Measurements from ENCODE around the gene NTNG1. TPM values are rescaled to one million over a fixed set of nuclear protein-coding genes. Genes with fewer than 3 reads are reported as not detected.

Gene NTNG1
- total RNA-seq, 1 donor from 2014 or later: 3.2 TPM

- no peaks in the 10 kb centered on the region for H3K9me3 Mint-ChIP-seq (ENCODE audit: unreplicated experiment)
- no peaks in the 10 kb centered on the region for H3K36me3 Mint-ChIP-seq (ENCODE audit: low read depth, unreplicated experiment)
- no peak overlapping the region for H3K27ac Mint-ChIP-seq (ENCODE audit: unreplicated experiment)
- H3K4me3 Mint-ChIP-seq (ENCODE audit: unreplicated experiment): no peak overlapping the region
- H3K27me3 Mint-ChIP-seq (ENCODE audit: unreplicated experiment): peaks cover 2% of the 10 kb centered on the region
- no peak for DNase-seq (ENCODE audit: low spot score)
- TF ChIP-seq CTCF (IDR thresholded peaks at IDR 0.05; ENCODE audit: unreplicated experiment): no peak
- H3K4me1 Mint-ChIP-seq (ENCODE audit: unreplicated experiment): no peaks in the 10 kb centered on the region
Measured at GRCh38 chr1:107451715-107452114, 310.9 kb downstream of the NTNG1 start.

- no peaks in the 10 kb centered on the region for H3K4me1 Mint-ChIP-seq (ENCODE audit: unreplicated experiment)
- no peaks in the 10 kb centered on the region for H3K36me3 Mint-ChIP-seq (ENCODE audit: low read depth, unreplicated experiment)
- peaks cover 2% of the 10 kb centered on the region for H3K27me3 Mint-ChIP-seq (ENCODE audit: unreplicated experiment)
- no peak for TF ChIP-seq CTCF (IDR thresholded peaks at IDR 0.05; ENCODE audit: unreplicated experiment)
- no peak overlapping the region for H3K4me3 Mint-ChIP-seq (ENCODE audit: unreplicated experiment)
- no peak overlapping the region for H3K27ac Mint-ChIP-seq (ENCODE audit: unreplicated experiment)
- no peak for DNase-seq (ENCODE audit: low spot score)
- no peaks in the 10 kb centered on the region for H3K9me3 Mint-ChIP-seq (ENCODE audit: unreplicated experiment)
Measured at GRCh38 chr1:107454791-107455190, 314.0 kb downstream of the NTNG1 start.

- peaks cover 6% of the 10 kb centered on the region for H3K4me1 Mint-ChIP-seq (ENCODE audit: unreplicated experiment)
- H3K27me3 Mint-ChIP-seq (ENCODE audit: unreplicated experiment): peaks cover 5% of the 10 kb centered on the region
- no peak overlapping the region for H3K27ac Mint-ChIP-seq (ENCODE audit: unreplicated experiment)
- no peak overlapping the region for H3K4me3 Mint-ChIP-seq (ENCODE audit: unreplicated experiment)
- H3K9me3 Mint-ChIP-seq (ENCODE audit: unreplicated experiment): no peaks in the 10 kb centered on the region
- no peak for TF ChIP-seq CTCF (IDR thresholded peaks at IDR 0.05; ENCODE audit: unreplicated experiment)
- no peak for DNase-seq (ENCODE audit: low spot score)
- H3K36me3 Mint-ChIP-seq (ENCODE audit: low read depth, unreplicated experiment): no peaks in the 10 kb centered on the region
Measured at GRCh38 chr1:107457989-107458388, 317.1 kb downstream of the NTNG1 start.

- no peak overlapping the region for H3K27ac Mint-ChIP-seq (ENCODE audit: unreplicated experiment)
- no peak overlapping the region for H3K4me3 Mint-ChIP-seq (ENCODE audit: unreplicated experiment)
- no peaks in the 10 kb centered on the region for H3K9me3 Mint-ChIP-seq (ENCODE audit: unreplicated experiment)
- peaks cover 5% of the 10 kb centered on the region for H3K27me3 Mint-ChIP-seq (ENCODE audit: unreplicated experiment)
- peaks cover 6% of the 10 kb centered on the region for H3K4me1 Mint-ChIP-seq (ENCODE audit: unreplicated experiment)
- no peak for DNase-seq (ENCODE audit: low spot score)
- TF ChIP-seq CTCF (IDR thresholded peaks at IDR 0.05; ENCODE audit: unreplicated experiment): no peak
- H3K36me3 Mint-ChIP-seq (ENCODE audit: low read depth, unreplicated experiment): no peaks in the 10 kb centered on the region
Measured at GRCh38 chr1:107459204-107459904, 318.5 kb downstream of the NTNG1 start.

GRCh38 chr1:107460035-107460434 is 319.2 kb downstream of the NTNG1 start:
- Mint-ChIP-seq H3K36me3 (ENCODE audit: low read depth, unreplicated experiment) (no peaks in the 10 kb centered on the region), H3K27ac (ENCODE audit: unreplicated experiment) (no peak overlapping the region), H3K4me1 (ENCODE audit: unreplicated experiment) (peaks cover 6% of the 10 kb centered on the region), H3K4me3 (ENCODE audit: unreplicated experiment) (no peak overlapping the region), H3K27me3 (ENCODE audit: unreplicated experiment) (peaks cover 2% of the 10 kb centered on the region), H3K9me3 (ENCODE audit: unreplicated experiment) (no peaks in the 10 kb centered on the region)
- no peak for TF ChIP-seq CTCF (IDR thresholded peaks at IDR 0.05; ENCODE audit: unreplicated experiment)
- DNase-seq (ENCODE audit: low spot score): no peak
